HG03469 (cell line): ENCODE data around the gene CNTNAP2.

ENCODE experiments used
- ATAC-seq: cut with Tn5 transposase; IDR thresholded peaks from one replicate; pipeline ENCODE4 v1.9.1; 2021; ENCODE audit warnings: mild to moderate bottlenecking, moderate library complexity, moderate number of reproducible peaks; ENCODE audit not compliant: unreplicated experiment

The CNTNAP2 gene

GRCh38 chr7:148104924-148105323, 1988.3 kb downstream of the CNTNAP2 start:
- ATAC-seq, result no peak

- no peak for ATAC-seq
Observed at GRCh38 chr7:148105853-148106252, 1989.3 kb downstream of the CNTNAP2 start.

GRCh38 chr7:148107443-148108127, 1991.0 kb downstream of the CNTNAP2 start:
- ATAC-seq, result no peak

- ATAC-seq, result no peak
Observed at GRCh38 chr7:148108381-148108780, 1991.8 kb downstream of the CNTNAP2 start.

- ATAC-seq, result no peak
Observed at GRCh38 chr7:148110097-148110868, 1993.7 kb downstream of the CNTNAP2 start.

GRCh38 chr7:148114804-148115203, 1998.2 kb downstream of the CNTNAP2 start:
- no peak for ATAC-seq

- no peak for ATAC-seq
Observed at GRCh38 chr7:148115308-148115707, 1998.7 kb downstream of the CNTNAP2 start.

GRCh38 chr7:148116195-148116594, 1999.6 kb downstream of the CNTNAP2 start:
- no peak for ATAC-seq

GRCh38 chr7:148116829-148117403, 2000.3 kb downstream of the CNTNAP2 start:
- no peak for ATAC-seq

GRCh38 chr7:148118371-148118770, 2001.8 kb downstream of the CNTNAP2 start:
- no peak for ATAC-seq

GRCh38 chr7:148121401-148121800, 2004.8 kb downstream of the CNTNAP2 start:
- no peak for ATAC-seq

GRCh38 chr7:148121847-148122246, 2005.2 kb downstream of the CNTNAP2 start:
- ATAC-seq, result no peak

GRCh38 chr7:148124477-148124876, 2007.9 kb downstream of the CNTNAP2 start:
- no peak for ATAC-seq

- no peak for ATAC-seq
Observed at GRCh38 chr7:148127374-148127773, 2010.8 kb downstream of the CNTNAP2 start.

GRCh38 chr7:148129023-148129422, 2012.4 kb downstream of the CNTNAP2 start:
- ATAC-seq, result no peak

GRCh38 chr7:148135116-148135515, 2018.5 kb downstream of the CNTNAP2 start:
- no peak for ATAC-seq

- no peak for ATAC-seq
Observed at GRCh38 chr7:148135997-148136396, 2019.4 kb downstream of the CNTNAP2 start.

- ATAC-seq, result no peak
Observed at GRCh38 chr7:148142660-148143248, 2026.2 kb downstream of the CNTNAP2 start.

- ATAC-seq, result no peak
Observed at GRCh38 chr7:148144827-148145226, 2028.2 kb downstream of the CNTNAP2 start.

- no peak for ATAC-seq
Observed at GRCh38 chr7:148146346-148146745, 2029.7 kb downstream of the CNTNAP2 start.

- no peak for ATAC-seq
Observed at GRCh38 chr7:148147438-148147837, 2030.8 kb downstream of the CNTNAP2 start.

- no peak for ATAC-seq
Observed at GRCh38 chr7:148148456-148148855, 2031.9 kb downstream of the CNTNAP2 start.
